ENCODE data around the gene SYT14. TPM values are rescaled to one million over a fixed set of nuclear protein-coding genes. Genes with fewer than 3 reads are reported as not detected.
"Not testable (repeated sequence)": the region's sequence is repeated elsewhere in the genome, so short reads cannot be mapped to it uniquely, and the experiment has no call there.

Gene SYT14
- polyA plus RNA-seq, 2 donors, result under 0.01 TPM

- WGBS, 2 donors, result 83 to 90% methylated on average over 8 of the region's 8 CpGs
- no peak overlapping the region for H3K4me3 ChIP-seq (ENCODE audit: low read depth in 1 of 2, low read length in 2 of 2)
- H3K9me3 ChIP-seq (ENCODE audit: control insufficient read depth in 2 of 2, insufficient read depth in 1 of 2, low read depth in 1 of 2, low read length in 1 of 2), result peaks cover 0 to 3% of the 10 kb centered on the region in 2 donors
- H3K4me1 ChIP-seq (ENCODE audit: control insufficient read depth in 2 of 2, insufficient read depth in 2 of 2, low read length in 1 of 2), result no peaks in the 10 kb centered on the region
- H3K27ac ChIP-seq (ENCODE audit: low read depth in 2 of 2, low read length in 1 of 2), result no peak overlapping the region
- no peaks in the 10 kb centered on the region for H3K36me3 ChIP-seq (ENCODE audit: control insufficient read depth in 2 of 2, insufficient read depth in 2 of 2, low read length in 1 of 2)
- no peaks in the 10 kb centered on the region for H3K27me3 ChIP-seq (ENCODE audit: control insufficient read depth in 1 of 2, insufficient read depth in 2 of 2, low read length in 2 of 2)
Measured at GRCh38 chr1:210195635-210196160, 257.7 kb downstream of the SYT14 start.

GRCh38 chr1:210196266-210196665 is 258.2 kb downstream of the SYT14 start:
- H3K9me3 ChIP-seq (ENCODE audit: control insufficient read depth in 2 of 2, insufficient read depth in 1 of 2, low read depth in 1 of 2, low read length in 1 of 2); H3K4me1 ChIP-seq (ENCODE audit: control insufficient read depth in 2 of 2, insufficient read depth in 2 of 2, low read length in 1 of 2); H3K36me3 ChIP-seq (ENCODE audit: control insufficient read depth in 2 of 2, insufficient read depth in 2 of 2, low read length in 1 of 2); H3K27ac ChIP-seq (ENCODE audit: low read depth in 2 of 2, low read length in 1 of 2); H3K4me3 ChIP-seq (ENCODE audit: low read depth in 1 of 2, low read length in 2 of 2); H3K27me3 ChIP-seq (ENCODE audit: control insufficient read depth in 1 of 2, insufficient read depth in 2 of 2, low read length in 2 of 2): not testable (repeated sequence)
- WGBS, 2 donors, result 78 to 85% methylated on average over 5 of the region's 5 CpGs

GRCh38 chr1:210198840-210199239 is 260.8 kb downstream of the SYT14 start:
- Histone ChIP-seq H3K9me3 (ENCODE audit: control insufficient read depth in 2 of 2, insufficient read depth in 1 of 2, low read depth in 1 of 2, low read length in 1 of 2) (peaks cover 0 to 3% of the 10 kb centered on the region in 2 donors), H3K27me3 (ENCODE audit: control insufficient read depth in 1 of 2, insufficient read depth in 2 of 2, low read length in 2 of 2) (no peaks in the 10 kb centered on the region), H3K27ac (ENCODE audit: low read depth in 2 of 2, low read length in 1 of 2) (no peak overlapping the region), H3K4me1 (ENCODE audit: control insufficient read depth in 2 of 2, insufficient read depth in 2 of 2, low read length in 1 of 2) (no peaks in the 10 kb centered on the region), H3K4me3 (ENCODE audit: low read depth in 1 of 2, low read length in 2 of 2) (no peak overlapping the region), H3K36me3 (ENCODE audit: control insufficient read depth in 2 of 2, insufficient read depth in 2 of 2, low read length in 1 of 2) (no peaks in the 10 kb centered on the region)
- 75 to 79% methylated on average over 3 of the region's 3 CpGs for WGBS, 2 donors

GRCh38 chr1:210200124-210200736 is 262.2 kb downstream of the SYT14 start:
- WGBS, 2 donors, result 48 to 59% methylated on average over 3 of the region's 3 CpGs
- Histone ChIP-seq H3K4me3 (ENCODE audit: low read depth in 1 of 2, low read length in 2 of 2) (no peak overlapping the region), H3K4me1 (ENCODE audit: control insufficient read depth in 2 of 2, insufficient read depth in 2 of 2, low read length in 1 of 2) (no peaks in the 10 kb centered on the region), H3K27ac (ENCODE audit: low read depth in 2 of 2, low read length in 1 of 2) (no peak overlapping the region), H3K36me3 (ENCODE audit: control insufficient read depth in 2 of 2, insufficient read depth in 2 of 2, low read length in 1 of 2) (no peaks in the 10 kb centered on the region), H3K9me3 (ENCODE audit: control insufficient read depth in 2 of 2, insufficient read depth in 1 of 2, low read depth in 1 of 2, low read length in 1 of 2) (peaks cover 0 to 3% of the 10 kb centered on the region in 2 donors), H3K27me3 (ENCODE audit: control insufficient read depth in 1 of 2, insufficient read depth in 2 of 2, low read length in 2 of 2) (no peaks in the 10 kb centered on the region)

- 56 to 57% methylated on average over 3 of the region's 3 CpGs for WGBS, 2 donors
- Histone ChIP-seq H3K4me3 (ENCODE audit: low read depth in 1 of 2, low read length in 2 of 2) (no peak overlapping the region), H3K4me1 (ENCODE audit: control insufficient read depth in 2 of 2, insufficient read depth in 2 of 2, low read length in 1 of 2) (no peaks in the 10 kb centered on the region), H3K27me3 (ENCODE audit: control insufficient read depth in 1 of 2, insufficient read depth in 2 of 2, low read length in 2 of 2) (no peaks in the 10 kb centered on the region), H3K27ac (ENCODE audit: low read depth in 2 of 2, low read length in 1 of 2) (no peak overlapping the region), H3K9me3 (ENCODE audit: control insufficient read depth in 2 of 2, insufficient read depth in 1 of 2, low read depth in 1 of 2, low read length in 1 of 2) (peaks cover 0 to 3% of the 10 kb centered on the region in 2 donors), H3K36me3 (ENCODE audit: control insufficient read depth in 2 of 2, insufficient read depth in 2 of 2, low read length in 1 of 2) (no peaks in the 10 kb centered on the region)
Measured at GRCh38 chr1:210201681-210202080, 263.7 kb downstream of the SYT14 start.

GRCh38 chr1:210207597-210208450 is 269.8 kb downstream of the SYT14 start:
- Histone ChIP-seq H3K27me3 (ENCODE audit: control insufficient read depth in 1 of 2, insufficient read depth in 2 of 2, low read length in 2 of 2) (no peaks in the 10 kb centered on the region), H3K27ac (ENCODE audit: low read depth in 2 of 2, low read length in 1 of 2) (no peak overlapping the region)
- 91 to 94% methylated on average over 2 of the region's 2 CpGs for WGBS, 2 donors

GRCh38 chr1:210213335-210213734 is 275.3 kb downstream of the SYT14 start:
- Histone ChIP-seq H3K4me3 (ENCODE audit: low read depth in 1 of 2, low read length in 2 of 2) (no peak overlapping the region), H3K4me1 (ENCODE audit: control insufficient read depth in 2 of 2, insufficient read depth in 2 of 2, low read length in 1 of 2) (peaks cover 0 to 2% of the 10 kb centered on the region in 2 donors), H3K27ac (ENCODE audit: low read depth in 2 of 2, low read length in 1 of 2) (no peak overlapping the region), H3K27me3 (ENCODE audit: control insufficient read depth in 1 of 2, insufficient read depth in 2 of 2, low read length in 2 of 2) (no peaks in the 10 kb centered on the region), H3K9me3 (ENCODE audit: control insufficient read depth in 2 of 2, insufficient read depth in 1 of 2, low read depth in 1 of 2, low read length in 1 of 2) (no peaks in the 10 kb centered on the region), H3K36me3 (ENCODE audit: control insufficient read depth in 2 of 2, insufficient read depth in 2 of 2, low read length in 1 of 2) (no peaks in the 10 kb centered on the region)
- 80 to 83% methylated on average over 8 of the region's 8 CpGs for WGBS, 2 donors

More at GRCh38 chr1:210207597-210208450, 269.8 kb downstream of the SYT14 start:
- H3K9me3 ChIP-seq (ENCODE audit: control insufficient read depth in 2 of 2, insufficient read depth in 1 of 2, low read depth in 1 of 2, low read length in 1 of 2), result no peaks in the 10 kb centered on the region
- no peaks in the 10 kb centered on the region for H3K4me1 ChIP-seq (ENCODE audit: control insufficient read depth in 2 of 2, insufficient read depth in 2 of 2, low read length in 1 of 2)
- no peak overlapping the region for H3K4me3 ChIP-seq (ENCODE audit: low read depth in 1 of 2, low read length in 2 of 2)
- H3K36me3 ChIP-seq (ENCODE audit: control insufficient read depth in 2 of 2, insufficient read depth in 2 of 2, low read length in 1 of 2), result no peaks in the 10 kb centered on the region

- no peak overlapping the region for H3K27ac ChIP-seq (ENCODE audit: low read depth in 2 of 2, low read length in 1 of 2)
- H3K4me1 ChIP-seq (ENCODE audit: control insufficient read depth in 2 of 2, insufficient read depth in 2 of 2, low read length in 1 of 2), result peaks cover 0 to 2% of the 10 kb centered on the region in 2 donors
Measured at GRCh38 chr1:210214573-210215409, 276.8 kb downstream of the SYT14 start.

GRCh38 chr1:210217482-210217881 is 279.5 kb downstream of the SYT14 start:
- peaks cover 0 to 2% of the 10 kb centered on the region in 2 donors for H3K4me1 ChIP-seq (ENCODE audit: control insufficient read depth in 2 of 2, insufficient read depth in 2 of 2, low read length in 1 of 2)
- H3K4me3 ChIP-seq (ENCODE audit: low read depth in 1 of 2, low read length in 2 of 2), result no peak overlapping the region
- no peak overlapping the region for H3K27ac ChIP-seq (ENCODE audit: low read depth in 2 of 2, low read length in 1 of 2)
- H3K27me3 ChIP-seq (ENCODE audit: control insufficient read depth in 1 of 2, insufficient read depth in 2 of 2, low read length in 2 of 2), result no peaks in the 10 kb centered on the region
- H3K9me3 ChIP-seq (ENCODE audit: control insufficient read depth in 2 of 2, insufficient read depth in 1 of 2, low read depth in 1 of 2, low read length in 1 of 2), result no peaks in the 10 kb centered on the region
- WGBS, 2 donors, result 89 to 90% methylated on average over 5 of the region's 5 CpGs
- no peaks in the 10 kb centered on the region for H3K36me3 ChIP-seq (ENCODE audit: control insufficient read depth in 2 of 2, insufficient read depth in 2 of 2, low read length in 1 of 2)

More at GRCh38 chr1:210214573-210215409, 276.8 kb downstream of the SYT14 start:
- no peak overlapping the region for H3K4me3 ChIP-seq (ENCODE audit: low read depth in 1 of 2, low read length in 2 of 2)
- H3K27me3 ChIP-seq (ENCODE audit: control insufficient read depth in 1 of 2, insufficient read depth in 2 of 2, low read length in 2 of 2), result no peaks in the 10 kb centered on the region
- H3K36me3 ChIP-seq (ENCODE audit: control insufficient read depth in 2 of 2, insufficient read depth in 2 of 2, low read length in 1 of 2), result no peaks in the 10 kb centered on the region
- no peaks in the 10 kb centered on the region for H3K9me3 ChIP-seq (ENCODE audit: control insufficient read depth in 2 of 2, insufficient read depth in 1 of 2, low read depth in 1 of 2, low read length in 1 of 2)
- WGBS, 2 donors, result 63 to 68% methylated on average over 4 of the region's 4 CpGs
